Measurements from ENCODE around the gene TXLNB.
A peak's percentile ranks its signal among the peaks of the same experiment; 100 is the strongest.

TXLNB gene

GRCh38 chr6:139270249-139270648 lies 21.5 kb downstream of the TXLNB start:
- no peak for DNase-seq (ENCODE audit: low read depth)

GRCh38 chr6:139265512-139266190 lies 26.1 kb downstream of the TXLNB start:
- no peak for DNase-seq (ENCODE audit: low read depth)

GRCh38 chr6:139262519-139263300 lies 29.1 kb downstream of the TXLNB start:
- peak; percentile 3 for DNase-seq (ENCODE audit: low read depth)

- no peak for DNase-seq (ENCODE audit: low read depth)
These were observed 33.9 kb downstream of the TXLNB start for GRCh38 chr6:139257821-139258398.

GRCh38 chr6:139257291-139257690 lies 34.5 kb downstream of the TXLNB start:
- DNase-seq (ENCODE audit: low read depth) = no peak

GRCh38 chr6:139256087-139256486 lies 35.7 kb downstream of the TXLNB start:
- no peak for DNase-seq (ENCODE audit: low read depth)

- DNase-seq (ENCODE audit: low read depth) = no peak
These were observed 37.6 kb downstream of the TXLNB start for GRCh38 chr6:139254196-139254595.

GRCh38 chr6:139253656-139254055 lies 38.1 kb downstream of the TXLNB start:
- no peak for DNase-seq (ENCODE audit: low read depth)

- DNase-seq (ENCODE audit: low read depth) = no peak
These were observed 40.0 kb downstream of the TXLNB start for GRCh38 chr6:139251691-139252390.

GRCh38 chr6:139251045-139251690 lies 40.6 kb downstream of the TXLNB start:
- no peak for DNase-seq (ENCODE audit: low read depth)

GRCh38 chr6:139250296-139251044 lies 41.3 kb downstream of the TXLNB start:
- peak; percentile 10 for DNase-seq (ENCODE audit: low read depth)

GRCh38 chr6:139249395-139249794 lies 42.4 kb downstream of the TXLNB start:
- no peak for DNase-seq (ENCODE audit: low read depth)

GRCh38 chr6:139248911-139249310 lies 42.9 kb downstream of the TXLNB start:
- no peak for DNase-seq (ENCODE audit: low read depth)

- DNase-seq (ENCODE audit: low read depth) = no peak
These were observed 44.2 kb downstream of the TXLNB start for GRCh38 chr6:139247618-139248017.

- no peak for DNase-seq (ENCODE audit: low read depth)
These were observed 48.3 kb downstream of the TXLNB start for GRCh38 chr6:139243536-139243935.

- no peak for DNase-seq (ENCODE audit: low read depth)
These were observed 49.1 kb downstream of the TXLNB start for GRCh38 chr6:139242457-139243240.

- DNase-seq (ENCODE audit: low read depth) = no peak
These were observed 51.4 kb downstream of the TXLNB start for GRCh38 chr6:139240161-139241010.

GRCh38 chr6:139239064-139239463 lies 52.7 kb downstream of the TXLNB start:
- DNase-seq (ENCODE audit: low read depth) = no peak

GRCh38 chr6:139236105-139236504 lies 55.7 kb downstream of the TXLNB start:
- DNase-seq (ENCODE audit: low read depth) = no peak

GRCh38 chr6:139235661-139236060 lies 56.1 kb downstream of the TXLNB start:
- DNase-seq (ENCODE audit: low read depth) = no peak

Data from stimulated activated CD8-positive, alpha-beta memory T cell treated with anti-CD3 and anti-CD28 coated beads, Interleukin-12 subunit alpha, Interleukin-12 subunit beta, amount 100 ng/mL, for 4 hours (primary cell).